GM12878 (cell line): ENCODE data around the gene CALY. TPM values are rescaled to one million over a fixed set of nuclear protein-coding genes. Genes with fewer than 3 reads are reported as not detected.

ENCODE experiments used
- ATAC-seq: fragments of 200-7000 bp; cut with Tn5 transposase; 3 replicates; pipeline ENCODE4 v1.9.1; 2020; ENCODE audit warnings: mild to moderate bottlenecking, moderate library complexity
- BruUV-seq: library from RNA; stranded (reverse); fragments of 400-500 nt; replicated peaks from 2 replicates; lab custom pipeline; 2021; lab: Mats Ljungman, UMichigan
- CTCF ChIA-PET: fragments of 300-600 bp; sonication (Branson Sonifier 250); formaldehyde crosslinking; extraction: SDS; loops from one replicate; lab custom pipeline; 2021; ENCODE audit warnings: inconsistent platforms; lab: Yijun Ruan, JAX
- POLR2A ChIA-PET: fragments of 350-600 bp; formaldehyde crosslinking; extraction: SDS; loops from one replicate; lab custom pipeline; 2021; ENCODE audit warnings: inconsistent platforms; lab: Charles Lee
- RAD21 ChIA-PET: fragments of 300-600 bp; sonication (Branson Sonifier 250); formaldehyde crosslinking; loops from one replicate; lab custom pipeline; 2023; ENCODE audit warnings: antibody characterized with exemption; ENCODE audit not compliant: unreplicated experiment; lab: Charles Lee
- SMC1A ChIA-PET: fragments of 300-600 bp; sonication (Branson Sonifier 250); formaldehyde crosslinking; loops from one replicate; lab custom pipeline; 2023; ENCODE audit not compliant: unreplicated experiment, uncharacterized antibody; lab: Charles Lee
- DNase-seq: peaks from one replicate; pipeline ENCODE4 v3.0.0-alpha.2; 2011; ENCODE audit warnings: low read depth, low spot score
- FAIRE-seq: peaks from 3 replicates; lab custom pipeline; 2011; peaks lifted over from hg19 to GRCh38; lab: Jason Lieb, UNC
- H2AFZ ChIP-seq: 2 replicates; pipeline ENCODE4 v1.6.0; 2011; ENCODE audit warnings: low read depth, low read length, control low read depth; ENCODE audit not compliant: control insufficient read depth
- H3K27ac ChIP-seq: 2 replicates; pipeline ENCODE4 v1.5.1; 2011; ENCODE audit warnings: control low read depth; ENCODE audit not compliant: control insufficient read depth, insufficient read depth
- H3K27me3 ChIP-seq, 2 experiments: replicated peaks in 1 of 2; 2 replicates each; pipeline versions ENCODE4 v1.6.0 to v1.6.1; 2011; ENCODE audit warnings: low read length in 1 of 2; ENCODE audit not compliant: control insufficient read depth in 2 of 2, insufficient read depth in 2 of 2
- H3K36me3 ChIP-seq, 2 experiments: 2 replicates each; pipeline ENCODE4 v1.5.1; 2011; ENCODE audit warnings: low read length in 1 of 2; ENCODE audit not compliant: control insufficient read depth in 2 of 2, insufficient read depth in 2 of 2
- H3K4me1 ChIP-seq: 2 replicates; pipeline ENCODE4 v1.6.1; 2011; ENCODE audit warnings: mild to moderate bottlenecking, low read length, moderate library complexity, mixed read lengths; ENCODE audit not compliant: control insufficient read depth, insufficient read depth
- H3K4me2 ChIP-seq: 2 replicates; pipeline ENCODE4 v1.6.0; 2011; ENCODE audit warnings: control low read depth; ENCODE audit not compliant: control insufficient read depth, insufficient read depth
- H3K4me3 ChIP-seq: fragments of 200-600 bp; sonication (generic); 2 replicates; pipeline ENCODE4 v1.5.1; 2016
- H3K79me2 ChIP-seq: 2 replicates; pipeline ENCODE4 v1.6.0; 2011; ENCODE audit warnings: low read length; ENCODE audit not compliant: control insufficient read depth, insufficient read depth
- H3K9ac ChIP-seq: 2 replicates; pipeline ENCODE4 v1.8.0; 2011; ENCODE audit warnings: low read length, control low read depth, mixed read lengths; ENCODE audit not compliant: control insufficient read depth, insufficient read depth
- H3K9me3 ChIP-seq: replicated peaks from 3 replicates; pipeline ENCODE4 v1.5.1; 2011; ENCODE audit warnings: mild to moderate bottlenecking, low read length; ENCODE audit not compliant: control insufficient read depth, insufficient read depth
- H4K20me1 ChIP-seq: 2 replicates; pipeline ENCODE4 v1.6.0; 2011; ENCODE audit not compliant: control insufficient read depth, insufficient read depth
- CBX3 ChIP-seq: fragments of 200-600 bp; sonication (generic); IDR thresholded peaks from 2 replicates; pipeline ENCODE4 v1.6.1; 2016; ENCODE audit warnings: low read depth, borderline replicate concordance
- ETV6 ChIP-seq, 2 experiments: fragments of 450-650 bp in 1 of 2; IDR thresholded peaks in 1 of 2; conservative IDR thresholded peaks in 1 of 2; 2 replicates each; pipeline ENCODE4 v1.6.1; 2014; ENCODE audit warnings: antibody characterized with exemption in 1 of 2, borderline replicate concordance in 1 of 2, low read depth in 1 of 2, mild to moderate bottlenecking in 1 of 2, moderate library complexity in 1 of 2
- EZH2 ChIP-seq: IDR thresholded peaks from 2 replicates; pipeline ENCODE4 v1.6.1; 2012; ENCODE audit warnings: low read depth, mild to moderate bottlenecking, control low read depth, inconsistent platforms, low read length, borderline replicate concordance; ENCODE audit not compliant: control insufficient read depth
- JUND ChIP-seq: IDR thresholded peaks from 2 replicates; pipeline ENCODE4 v1.6.1; 2012; ENCODE audit warnings: low read depth, mild to moderate bottlenecking, low read length, improper control_type of control experiment, moderate library complexity
- MEF2B ChIP-seq: fragments of 450-650 bp; IDR thresholded peaks from 2 replicates; pipeline ENCODE4 v1.6.1; 2018; ENCODE audit warnings: mild to moderate bottlenecking, moderate library complexity; ENCODE audit not compliant: partially characterized antibody, poor library complexity, severe bottlenecking
- PAX5 ChIP-seq: IDR thresholded peaks from 2 replicates; pipeline ENCODE4 v1.6.1; 2011; ENCODE audit warnings: low read depth, low read length, borderline replicate concordance
- SIX5 ChIP-seq: IDR thresholded peaks from 2 replicates; pipeline ENCODE4 v1.6.1; 2011; ENCODE audit warnings: mild to moderate bottlenecking, low read depth, low read length, moderate library complexity; ENCODE audit not compliant: severe bottlenecking
- SMARCA5 ChIP-seq: fragments of 450-650 bp; IDR thresholded peaks from 2 replicates; pipeline ENCODE4 v1.6.1; 2017; ENCODE audit warnings: mild to moderate bottlenecking
- SREBF1 ChIP-seq: IDR thresholded peaks from 2 replicates; pipeline ENCODE4 v1.6.1; 2012; ENCODE audit warnings: mild to moderate bottlenecking, low read length
- SREBF2 ChIP-seq: IDR thresholded peaks from 2 replicates; pipeline ENCODE4 v1.6.1; 2012; ENCODE audit warnings: mild to moderate bottlenecking, low read length
- SRF ChIP-seq, 2 experiments: IDR thresholded peaks; 2 replicates each; pipeline ENCODE4 v1.6.1; 2011; ENCODE audit warnings: low read depth in 2 of 2, low read length in 2 of 2, mild to moderate bottlenecking in 1 of 2, moderate library complexity in 1 of 2
- STAT3 ChIP-seq: IDR thresholded peaks from 2 replicates; pipeline ENCODE4 v1.6.1; 2011; ENCODE audit warnings: low read depth, low read length, improper control_type of control experiment
- YY1 ChIP-seq: IDR thresholded peaks from 2 replicates; pipeline ENCODE4 v1.6.1; 2011; ENCODE audit warnings: low read depth, mild to moderate bottlenecking, low read length
- WGBS: methylation state at CpG from one replicate; pipeline ENCODE4 v1.1.6; 2016; ENCODE audit warnings: low lambda C conversion rate; ENCODE audit not compliant: insufficient replicate concordance, insufficient coverage; ENCODE audit errors: missing lambda C conversion rate; 5-methylcytosine and 5-hydroxymethylcytosine counted together
- in situ Hi-C: fragments of 300-500 bp; cut with MboI; formaldehyde crosslinking; loops from 9 replicates; pipeline ENCODE4 v1.14.3; 2018; ENCODE audit warnings: mixed read lengths
- intact Hi-C: fragments of 100-400 bp; cut with micrococcal nuclease; formaldehyde crosslinking; loops from one replicate; pipeline ENCODE4 v1.14.2; 2022; ENCODE audit not compliant: unreplicated experiment
- polyA plus RNA-seq, 11 experiments: library from polyadenylated mRNA; depleted of rRNA in 4 of 11; unstranded in 6 of 11; stranded (reverse) in 5 of 11; fragments of >200 nt; fragmentation: Nextera tagmentation in 4 of 11; fragmentation: Illumina TruSeq in 1 of 11; extraction: Ambion mirVana in 4 of 11; extraction: Trizol in 1 of 11; gene quantifications; 1 replicate in 1 of 11; 2 replicates in 10 of 11; pipeline versions ENCODE4 v1.2.1 to v1.2.3, GENCODE V29; 2011 to 2016; ENCODE audit warnings: inconsistent platforms in 2 of 11, missing spikeins in 2 of 11, low read depth in 1 of 11
- total RNA-seq, 4 experiments: library from RNA; depleted of rRNA in 3 of 4; stranded (reverse); fragments of >200 nt in 3 of 4; fragmentation: Illumina TruSeq in 1 of 4; extraction: Trizol in 1 of 4; gene quantifications; 2 replicates each; pipeline versions ENCODE4 v1.2.1 to v1.2.3, GENCODE V29; 2013 to 2021
- TF ChIP-seq, protein P1 (sequence below): IDR thresholded peaks from 2 replicates; pipeline ENCODE4 v1.6.1; 2011; ENCODE audit warnings: mild to moderate bottlenecking, low read depth, low read length, moderate library complexity; ENCODE audit not compliant: insufficient replicate concordance
- TF ChIP-seq, protein P2 (sequence below): fragments of 450-650 bp; IDR thresholded peaks from 2 replicates; pipeline ENCODE4 v1.6.1; 2017; ENCODE audit warnings: mild to moderate bottlenecking
- TF ChIP-seq, protein P3 (sequence below): fragments of 450-650 bp; IDR thresholded peaks from 2 replicates; pipeline ENCODE4 v1.6.1; 2017; ENCODE audit warnings: antibody characterized with exemption, mild to moderate bottlenecking, moderate library complexity
- TF ChIP-seq, protein P4 (sequence below): IDR thresholded peaks from 2 replicates; pipeline ENCODE4 v1.6.1; 2012; ENCODE audit warnings: low read length, inconsistent platforms

CALY gene
- total and polyA plus RNA-seq, 10 of the 15 experiments (the other 5 are each of a cell fraction or from before 2014, with no cell fraction given), result 0.07 TPM; not detected in 9

DNA sequence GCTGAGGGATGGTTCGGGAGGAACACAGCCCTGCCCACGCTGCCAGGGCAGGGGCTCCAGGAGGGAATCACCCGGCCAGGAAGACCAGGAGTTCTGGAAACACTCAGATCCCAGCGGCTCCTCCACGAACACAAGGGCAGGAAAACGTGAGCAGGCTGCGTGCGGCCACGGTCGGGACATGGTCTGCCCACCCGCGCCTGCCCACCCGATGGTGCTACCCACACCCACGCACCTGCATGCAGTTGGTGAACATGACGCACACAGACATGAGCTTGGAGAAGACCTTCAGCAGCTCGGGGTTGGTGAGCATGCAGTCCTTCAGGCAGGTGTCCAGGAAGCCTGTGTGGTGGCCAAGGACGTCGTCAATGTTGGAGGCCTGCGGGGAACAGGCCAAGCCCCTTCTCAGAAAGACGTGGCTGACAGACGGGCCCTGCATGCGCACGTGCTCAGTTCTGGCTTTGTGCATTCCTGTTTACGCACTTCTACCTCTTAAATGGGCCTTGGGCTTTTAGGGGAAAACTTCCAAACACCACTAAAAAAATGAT lies 53.8 kb downstream of the CALY start:
- H3K9ac ChIP-seq, result no peak overlapping the region
- intact Hi-C loops, result no loop called here
- WGBS, result 89% methylated on average over 24 of the region's 24 CpGs
- SMC1A ChIA-PET, result no interaction called here
- no peak overlapping the region for H2AFZ ChIP-seq
- DNase-seq (no peak), ATAC-seq (no peak), FAIRE-seq (no peak)
- RAD21 ChIA-PET, result no interaction called here
- peaks cover 8 to 21% of the 10 kb centered on the region in 2 experiments for H3K36me3 ChIP-seq
- H3K27me3 ChIP-seq, result no peaks in the 10 kb centered on the region
- CTCF ChIA-PET, result no interaction called here
- H3K27ac ChIP-seq, result no peak overlapping the region
- H3K79me2 ChIP-seq, result no peaks in the 10 kb centered on the region
- TF ChIP-seq, protein P1, sequence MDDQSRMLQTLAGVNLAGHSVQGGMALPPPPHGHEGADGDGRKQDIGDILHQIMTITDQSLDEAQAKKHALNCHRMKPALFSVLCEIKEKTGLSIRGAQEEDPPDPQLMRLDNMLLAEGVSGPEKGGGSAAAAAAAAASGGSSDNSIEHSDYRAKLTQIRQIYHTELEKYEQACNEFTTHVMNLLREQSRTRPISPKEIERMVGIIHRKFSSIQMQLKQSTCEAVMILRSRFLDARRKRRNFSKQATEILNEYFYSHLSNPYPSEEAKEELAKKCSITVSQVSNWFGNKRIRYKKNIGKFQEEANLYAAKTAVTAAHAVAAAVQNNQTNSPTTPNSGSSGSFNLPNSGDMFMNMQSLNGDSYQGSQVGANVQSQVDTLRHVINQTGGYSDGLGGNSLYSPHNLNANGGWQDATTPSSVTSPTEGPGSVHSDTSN, result no peak
- no peak for TF ChIP-seq STAT3
- TF ChIP-seq PAX5, result no peak
- TF ChIP-seq SREBF1, result no peak
- TF ChIP-seq MEF2B, result no peak
- TF ChIP-seq EZH2, result no peak
- no peak for TF ChIP-seq ETV6 (conservative IDR thresholded peaks at IDR 0.05 in 1 of 2, IDR thresholded peaks at IDR 0.05 in 1 of 2; ENCODE audit: borderline replicate concordance in 1 of 2, low read depth in 1 of 2)
- TF ChIP-seq CBX3, result no peak
- TF ChIP-seq, protein P2, sequence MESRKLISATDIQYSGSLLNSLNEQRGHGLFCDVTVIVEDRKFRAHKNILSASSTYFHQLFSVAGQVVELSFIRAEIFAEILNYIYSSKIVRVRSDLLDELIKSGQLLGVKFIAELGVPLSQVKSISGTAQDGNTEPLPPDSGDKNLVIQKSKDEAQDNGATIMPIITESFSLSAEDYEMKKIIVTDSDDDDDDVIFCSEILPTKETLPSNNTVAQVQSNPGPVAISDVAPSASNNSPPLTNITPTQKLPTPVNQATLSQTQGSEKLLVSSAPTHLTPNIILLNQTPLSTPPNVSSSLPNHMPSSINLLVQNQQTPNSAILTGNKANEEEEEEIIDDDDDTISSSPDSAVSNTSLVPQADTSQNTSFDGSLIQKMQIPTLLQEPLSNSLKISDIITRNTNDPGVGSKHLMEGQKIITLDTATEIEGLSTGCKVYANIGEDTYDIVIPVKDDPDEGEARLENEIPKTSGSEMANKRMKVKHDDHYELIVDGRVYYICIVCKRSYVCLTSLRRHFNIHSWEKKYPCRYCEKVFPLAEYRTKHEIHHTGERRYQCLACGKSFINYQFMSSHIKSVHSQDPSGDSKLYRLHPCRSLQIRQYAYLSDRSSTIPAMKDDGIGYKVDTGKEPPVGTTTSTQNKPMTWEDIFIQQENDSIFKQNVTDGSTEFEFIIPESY, result no peak
- TF ChIP-seq YY1, result no peak
- TF ChIP-seq, protein P3, sequence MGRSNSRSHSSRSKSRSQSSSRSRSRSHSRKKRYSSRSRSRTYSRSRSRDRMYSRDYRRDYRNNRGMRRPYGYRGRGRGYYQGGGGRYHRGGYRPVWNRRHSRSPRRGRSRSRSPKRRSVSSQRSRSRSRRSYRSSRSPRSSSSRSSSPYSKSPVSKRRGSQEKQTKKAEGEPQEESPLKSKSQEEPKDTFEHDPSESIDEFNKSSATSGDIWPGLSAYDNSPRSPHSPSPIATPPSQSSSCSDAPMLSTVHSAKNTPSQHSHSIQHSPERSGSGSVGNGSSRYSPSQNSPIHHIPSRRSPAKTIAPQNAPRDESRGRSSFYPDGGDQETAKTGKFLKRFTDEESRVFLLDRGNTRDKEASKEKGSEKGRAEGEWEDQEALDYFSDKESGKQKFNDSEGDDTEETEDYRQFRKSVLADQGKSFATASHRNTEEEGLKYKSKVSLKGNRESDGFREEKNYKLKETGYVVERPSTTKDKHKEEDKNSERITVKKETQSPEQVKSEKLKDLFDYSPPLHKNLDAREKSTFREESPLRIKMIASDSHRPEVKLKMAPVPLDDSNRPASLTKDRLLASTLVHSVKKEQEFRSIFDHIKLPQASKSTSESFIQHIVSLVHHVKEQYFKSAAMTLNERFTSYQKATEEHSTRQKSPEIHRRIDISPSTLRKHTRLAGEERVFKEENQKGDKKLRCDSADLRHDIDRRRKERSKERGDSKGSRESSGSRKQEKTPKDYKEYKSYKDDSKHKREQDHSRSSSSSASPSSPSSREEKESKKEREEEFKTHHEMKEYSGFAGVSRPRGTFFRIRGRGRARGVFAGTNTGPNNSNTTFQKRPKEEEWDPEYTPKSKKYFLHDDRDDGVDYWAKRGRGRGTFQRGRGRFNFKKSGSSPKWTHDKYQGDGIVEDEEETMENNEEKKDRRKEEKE, result no peak
- no peak for TF ChIP-seq SREBF2
- no peak for TF ChIP-seq SMARCA5
- TF ChIP-seq SIX5, result no peak
- no peak for TF ChIP-seq SRF (IDR thresholded peaks at IDR 0.05; ENCODE audit: low read depth in 2 of 2, low read length in 2 of 2)
- TF ChIP-seq, protein P4, sequence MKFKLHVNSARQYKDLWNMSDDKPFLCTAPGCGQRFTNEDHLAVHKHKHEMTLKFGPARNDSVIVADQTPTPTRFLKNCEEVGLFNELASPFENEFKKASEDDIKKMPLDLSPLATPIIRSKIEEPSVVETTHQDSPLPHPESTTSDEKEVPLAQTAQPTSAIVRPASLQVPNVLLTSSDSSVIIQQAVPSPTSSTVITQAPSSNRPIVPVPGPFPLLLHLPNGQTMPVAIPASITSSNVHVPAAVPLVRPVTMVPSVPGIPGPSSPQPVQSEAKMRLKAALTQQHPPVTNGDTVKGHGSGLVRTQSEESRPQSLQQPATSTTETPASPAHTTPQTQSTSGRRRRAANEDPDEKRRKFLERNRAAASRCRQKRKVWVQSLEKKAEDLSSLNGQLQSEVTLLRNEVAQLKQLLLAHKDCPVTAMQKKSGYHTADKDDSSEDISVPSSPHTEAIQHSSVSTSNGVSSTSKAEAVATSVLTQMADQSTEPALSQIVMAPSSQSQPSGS, result no peak
- no peak for TF ChIP-seq JUND
- H4K20me1 ChIP-seq, result no peaks in the 10 kb centered on the region
- peaks cover 12% of the 10 kb centered on the region for H3K4me1 ChIP-seq
- H3K4me2 ChIP-seq, result no peak overlapping the region
- POLR2A ChIA-PET, result no interaction called here
- no peak overlapping the region for H3K4me3 ChIP-seq
- BruUV-seq, result no TSS peak
- in situ Hi-C loops, result no loop called here
- H3K9me3 ChIP-seq, result no peaks in the 10 kb centered on the region
